SK-N-MC (cell line): ENCODE results near the gene PPP2R2B.

Source experiments
- EZH2 ChIP-seq: fragments of 200-600 bp; sonication (generic); IDR thresholded peaks from one replicate; pipeline ENCODE4 v1.6.1; 2017; ENCODE audit warnings: antibody characterized with exemption
- POLR2AphosphoS5 ChIP-seq: IDR thresholded peaks from 2 replicates; pipeline ENCODE4 v1.6.1; 2012; ENCODE audit warnings: mild to moderate bottlenecking, low read depth, low read length, borderline replicate concordance

GRCh38 chr5:146791471-146791870, 87.1 kb downstream of the PPP2R2B start:
- TF ChIP-seq EZH2, result no peak
- TF ChIP-seq POLR2AphosphoS5, result no peak
